HG03432 (cell line): ENCODE results near the gene KIAA0825.
"Not testable (repeated sequence)": the region's sequence is repeated elsewhere in the genome, so short reads cannot be mapped to it uniquely, and the experiment has no call there.

ENCODE experiments used
- ATAC-seq: cut with Tn5 transposase; IDR thresholded peaks from one replicate; pipeline ENCODE4 v1.9.1; 2021; ENCODE audit warnings: mild to moderate bottlenecking, moderate library complexity; ENCODE audit not compliant: unreplicated experiment

KIAA0825 gene

GRCh38 chr5:94376672-94377345, 241.6 kb downstream of the KIAA0825 start:
- no peak for ATAC-seq

- no peak for ATAC-seq
These were observed 242.6 kb downstream of the KIAA0825 start for GRCh38 chr5:94375801-94376200.

GRCh38 chr5:94374336-94374735, 244.1 kb downstream of the KIAA0825 start:
- ATAC-seq: no peak

- ATAC-seq: no peak
These were observed 250.5 kb downstream of the KIAA0825 start for GRCh38 chr5:94367900-94368299.

DNA sequence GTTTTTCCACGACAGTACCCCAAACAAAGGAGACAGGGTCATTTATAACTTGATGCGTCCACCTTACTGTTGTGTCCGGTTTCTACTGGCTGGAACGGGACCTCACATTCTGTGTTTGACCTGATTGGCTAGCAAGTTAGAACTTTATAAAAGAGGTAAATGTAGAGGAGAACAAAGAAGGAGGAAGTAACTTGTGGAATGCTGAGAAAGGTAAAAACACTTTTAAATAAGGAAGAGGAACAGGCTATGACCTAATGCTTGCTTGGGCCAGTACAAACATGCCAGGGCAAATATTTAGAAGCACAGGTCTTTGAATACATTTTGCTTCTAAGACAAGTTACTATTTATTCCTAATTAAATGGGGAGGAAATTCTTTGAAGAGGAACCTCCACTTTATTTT, 251.6 kb downstream of the KIAA0825 start:
- ATAC-seq: no peak

GRCh38 chr5:94362857-94363256, 255.5 kb downstream of the KIAA0825 start:
- ATAC-seq: no peak

DNA sequence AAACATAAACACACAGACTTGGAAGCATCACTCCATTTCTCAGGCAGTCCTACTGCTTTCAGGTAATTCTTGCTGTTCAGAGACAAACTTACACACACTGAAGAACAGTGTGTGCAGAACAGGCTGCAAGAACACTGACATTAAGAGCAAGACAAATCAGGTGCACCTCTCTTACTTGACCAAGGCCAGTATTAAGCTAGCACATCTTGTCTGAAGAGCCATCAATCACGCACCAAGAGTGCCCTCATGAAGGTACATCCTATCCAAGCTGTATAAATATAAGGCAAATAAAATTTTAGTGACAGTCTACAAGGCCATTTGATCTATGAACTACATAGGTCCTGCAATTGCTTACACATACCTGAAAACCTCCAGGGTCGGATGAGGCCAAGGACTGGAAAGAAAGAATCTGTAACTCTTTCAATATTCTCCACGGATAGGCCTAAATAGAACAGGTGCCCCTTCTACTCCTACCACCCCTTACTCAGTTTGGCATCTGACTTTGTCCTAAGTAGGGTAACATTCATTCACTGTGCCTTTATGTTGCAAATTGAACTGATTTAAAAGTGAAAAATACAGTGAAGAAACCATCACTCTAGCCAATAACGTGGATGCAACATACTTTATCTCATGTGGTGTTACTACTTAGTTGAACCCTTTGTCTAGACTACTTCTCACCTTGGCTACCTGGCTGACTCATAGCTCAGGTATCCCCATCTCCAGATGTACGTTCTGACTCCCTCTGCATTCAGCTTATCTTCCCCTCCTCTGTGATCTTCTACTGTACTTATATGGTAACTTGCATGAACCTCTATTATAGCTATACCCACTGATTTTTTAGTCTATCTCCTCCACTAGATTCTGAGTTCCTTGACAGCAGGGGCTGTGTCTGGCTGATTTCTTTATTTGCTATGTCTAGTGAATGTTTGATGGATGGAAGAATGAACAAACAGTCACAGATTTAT, 256.3 kb downstream of the KIAA0825 start:
- no peak for ATAC-seq

- ATAC-seq: no peak
These were observed 257.2 kb downstream of the KIAA0825 start for GRCh38 chr5:94361161-94361560.

DNA sequence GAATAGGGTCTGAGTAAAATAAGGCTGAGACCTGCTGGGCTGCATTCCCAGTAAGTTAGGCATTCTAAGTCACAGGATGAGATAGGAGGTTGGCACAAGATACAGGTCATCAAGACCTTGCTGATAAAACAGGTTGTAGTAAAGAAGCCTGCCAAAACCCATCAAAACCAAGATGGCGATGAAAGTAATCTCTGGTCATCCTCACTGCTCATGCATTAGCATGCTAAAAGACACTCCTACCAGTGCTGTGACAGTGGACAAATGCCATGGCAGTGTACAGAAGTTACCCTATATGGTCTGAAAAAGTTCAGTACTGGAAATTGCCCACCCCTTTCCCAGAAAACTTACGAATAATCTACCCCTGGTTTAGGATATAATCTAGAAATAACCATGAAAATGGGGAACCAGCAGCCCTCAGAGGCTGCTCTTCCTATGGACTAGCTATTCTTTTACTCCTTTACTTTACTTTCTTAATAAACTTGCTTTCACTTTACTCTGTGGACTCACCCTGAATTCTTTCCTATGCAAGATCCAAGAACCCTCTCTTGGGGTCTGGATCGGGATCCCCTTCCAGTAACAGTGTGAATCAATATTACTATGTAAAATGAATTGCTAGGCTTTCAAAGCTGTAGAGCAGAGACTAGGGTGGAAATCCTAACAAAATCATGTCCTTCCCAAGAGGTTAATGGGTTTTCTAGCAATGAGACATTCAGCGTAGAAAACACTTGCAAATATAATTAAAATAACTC, 257.8 kb downstream of the KIAA0825 start:
- no peak for ATAC-seq

GRCh38 chr5:94359880-94360279, 258.5 kb downstream of the KIAA0825 start:
- ATAC-seq: no peak

- ATAC-seq: no peak
These were observed 262.6 kb downstream of the KIAA0825 start for GRCh38 chr5:94355811-94356210.

DNA sequence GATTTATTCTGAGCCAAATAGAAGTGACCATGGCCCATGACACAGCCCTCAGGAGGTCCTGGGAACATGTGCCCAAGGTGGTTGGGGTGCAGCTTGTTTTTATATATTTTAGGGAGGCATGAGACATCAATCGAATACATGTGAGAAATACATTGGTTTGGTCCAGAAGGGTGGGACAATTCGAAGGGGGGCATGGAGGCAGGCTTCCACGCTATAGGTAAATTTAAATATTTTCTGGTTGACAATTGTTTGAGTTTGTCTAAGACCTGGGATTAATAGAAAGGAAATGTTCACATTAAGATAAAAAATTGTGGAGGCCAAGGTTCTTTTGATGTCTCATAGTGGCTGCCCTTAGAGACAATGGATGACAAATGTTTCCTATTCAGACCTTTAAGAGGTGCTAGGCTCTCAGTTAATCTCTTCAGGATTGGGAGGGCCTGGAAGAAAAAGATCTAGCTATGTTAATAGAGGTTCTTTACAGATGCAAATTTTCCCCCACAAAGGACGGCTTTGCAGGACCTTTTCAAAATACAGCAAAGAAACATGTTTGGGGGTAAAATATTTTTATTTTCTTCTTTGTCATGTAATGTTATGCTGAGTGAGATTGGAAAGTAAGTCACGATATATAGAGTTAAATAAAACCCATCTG, 263.4 kb downstream of the KIAA0825 start:
- not testable (repeated sequence) for ATAC-seq

DNA sequence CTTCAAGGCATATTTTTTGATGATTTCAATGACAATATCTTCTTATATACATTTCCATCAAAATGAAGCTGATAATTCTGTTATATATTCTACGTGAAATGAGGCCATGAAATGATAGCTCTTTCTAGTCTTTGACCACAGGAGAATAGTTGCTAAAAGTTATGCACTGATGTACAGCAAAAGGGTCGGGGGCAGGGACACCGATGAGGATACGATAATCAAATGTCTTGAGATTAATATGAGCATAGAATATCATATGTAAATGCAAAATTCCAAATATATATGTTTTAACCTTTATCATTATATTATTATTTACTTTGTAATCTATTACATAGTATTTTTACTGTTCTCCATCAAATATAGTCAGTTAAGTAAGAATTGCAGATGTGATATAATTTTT, 264.8 kb downstream of the KIAA0825 start:
- ATAC-seq: no peak

DNA sequence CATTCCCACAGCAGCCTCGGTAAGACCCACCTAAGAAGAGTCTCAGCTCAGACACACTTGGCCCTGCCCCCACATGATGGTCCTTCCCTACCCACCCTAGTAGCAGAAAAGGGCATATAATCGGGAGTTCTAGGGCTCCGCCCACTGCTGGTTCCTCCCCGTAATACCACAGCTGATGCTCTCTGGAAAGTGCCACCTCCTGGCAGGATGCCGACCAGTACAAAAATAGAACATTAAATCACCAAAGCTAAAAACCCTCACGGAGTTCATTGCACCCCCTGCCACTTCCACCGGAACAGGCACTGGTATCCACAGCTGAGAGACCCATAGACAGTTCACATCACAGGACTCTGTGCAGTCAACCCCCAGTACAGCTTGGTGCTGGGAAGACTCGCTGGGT, 271.3 kb downstream of the KIAA0825 start:
- ATAC-seq: no peak

- ATAC-seq: no peak
These were observed 273.1 kb downstream of the KIAA0825 start for GRCh38 chr5:94345257-94345656.

DNA sequence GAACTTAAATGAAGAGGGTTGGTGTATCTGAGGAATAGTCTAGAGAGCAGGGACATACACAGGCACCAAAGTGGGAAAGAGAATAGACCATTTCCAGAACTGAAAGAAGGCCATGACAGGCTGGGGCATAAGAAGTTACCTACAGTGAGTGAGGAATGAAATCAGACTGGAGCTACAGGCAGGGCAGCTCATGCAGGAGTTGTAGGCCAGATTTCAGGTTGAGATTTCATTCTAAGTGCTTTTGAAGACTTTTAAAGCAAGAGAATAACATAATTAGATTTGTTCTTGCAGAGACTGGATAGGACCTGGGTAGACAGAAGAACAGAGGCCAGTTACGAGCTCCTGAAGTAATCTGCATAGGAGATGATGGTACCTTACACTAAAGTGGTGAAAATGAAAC, 280.8 kb downstream of the KIAA0825 start:
- ATAC-seq: no peak

GRCh38 chr5:94335936-94336335, 282.5 kb downstream of the KIAA0825 start:
- ATAC-seq: no peak

DNA sequence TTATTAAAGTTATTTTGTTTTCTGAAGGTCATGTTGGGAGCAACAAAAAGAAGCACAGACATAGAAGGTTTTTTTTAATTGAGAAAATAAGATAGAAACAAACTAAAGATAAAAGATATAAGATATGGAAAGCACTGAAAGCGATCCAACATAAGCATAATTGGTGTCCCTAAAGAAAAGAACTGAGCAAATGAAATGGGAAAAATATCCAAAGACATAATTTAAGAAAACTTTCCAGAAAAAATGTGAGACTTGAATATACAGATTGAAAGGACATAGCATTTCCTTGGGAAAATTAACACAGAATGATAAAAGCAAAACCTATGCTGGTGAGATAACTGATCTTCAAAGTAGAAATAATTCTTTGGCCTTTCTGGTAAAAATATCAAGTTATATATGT, 289.3 kb downstream of the KIAA0825 start:
- ATAC-seq: no peak

GRCh38 chr5:94326586-94326985, 291.8 kb downstream of the KIAA0825 start:
- no peak for ATAC-seq

DNA sequence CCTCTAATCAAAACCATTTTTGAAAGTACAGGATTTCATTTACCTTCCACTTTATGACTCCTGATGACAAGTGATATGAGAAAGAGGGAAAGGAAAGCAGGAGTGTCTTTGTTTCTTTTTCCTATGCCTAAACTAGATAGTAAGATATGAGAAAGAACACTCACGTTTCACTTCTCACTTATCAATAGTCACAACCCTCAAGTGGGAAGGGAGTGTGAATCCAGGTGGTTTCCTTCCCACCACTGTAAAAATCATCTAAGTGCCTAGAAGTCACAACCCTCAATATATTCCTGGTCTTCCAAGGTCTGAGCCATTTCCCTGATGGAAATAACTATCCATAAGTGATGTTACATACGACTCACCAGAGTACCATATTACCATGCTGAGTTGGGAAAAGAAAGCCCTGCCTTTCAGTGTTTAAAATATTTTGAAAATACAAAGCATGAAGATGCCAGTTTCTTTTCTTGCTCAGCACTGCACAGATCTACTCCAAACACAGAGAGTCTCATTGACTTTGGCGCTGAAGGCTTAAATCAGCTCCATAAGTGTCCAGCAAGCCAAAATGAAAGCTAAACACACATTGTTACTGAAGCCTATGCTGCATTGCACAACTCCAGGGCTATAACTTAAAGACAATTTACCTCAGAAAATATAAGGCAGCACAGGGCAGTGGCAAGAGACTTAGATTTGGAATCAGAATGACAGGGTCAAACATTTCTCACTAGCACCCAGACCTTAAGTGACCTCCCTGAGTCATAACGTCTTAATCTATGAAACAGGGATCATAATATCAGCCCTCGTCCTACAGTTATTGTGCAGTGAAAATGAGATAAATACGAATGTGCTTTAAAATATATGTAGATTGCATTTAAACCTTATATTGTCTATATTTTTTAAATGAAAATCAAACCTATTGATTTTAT, 301.2 kb downstream of the KIAA0825 start:
- ATAC-seq: no peak
